ENCODE data around the gene CEP192.
"Not testable (repeated sequence)": the region's sequence is repeated elsewhere in the genome, so short reads cannot be mapped to it uniquely, and the experiment has no call there.

Gene CEP192

GRCh38 chr18:12993439-12993838 lies 2.3 kb downstream of the CEP192 start:
- Histone ChIP-seq H2AFZ (ENCODE audit: low read depth, low read length) (no peak overlapping the region), H3K4me2 (ENCODE audit: low read length) (peak overlapping the region; percentile 79), H3K79me2 (ENCODE audit: low read length) (peaks cover 80% of the 10 kb centered on the region), H3K9me3 (ENCODE audit: insufficient read depth, low read length) (no peaks in the 10 kb centered on the region), H3K9ac (ENCODE audit: low read length) (no peak overlapping the region), H3K4me1 (ENCODE audit: low read length) (peaks cover 52% of the 10 kb centered on the region), H3K27me3 (ENCODE audit: low read depth, low read length) (no peaks in the 10 kb centered on the region), H4K20me1 (ENCODE audit: insufficient read depth, low read length) (peaks cover 53% of the 10 kb centered on the region), H3K36me3 (replicated peaks; ENCODE audit: low read depth, low read length) (peaks cover 27% of the 10 kb centered on the region), H3K27ac (ENCODE audit: low read length) (no peak overlapping the region), H3K4me3 (ENCODE audit: low read length) (no peak overlapping the region)
- TF ChIP-seq EZH2phosphoT487 (IDR thresholded peaks at IDR 0.05; ENCODE audit: low read depth) (no peak), CTCF (IDR thresholded peaks at IDR 0.05; ENCODE audit: low read depth, low read length) (no peak)

- Histone ChIP-seq H3K9ac (ENCODE audit: low read length) (no peak overlapping the region), H2AFZ (ENCODE audit: low read depth, low read length) (no peak overlapping the region), H3K27ac (ENCODE audit: low read length) (peak overlapping the region; percentile 55), H3K4me1 (ENCODE audit: low read length) (peaks cover 59% of the 10 kb centered on the region), H3K4me3 (ENCODE audit: low read length) (peak overlapping the region; percentile 58), H4K20me1 (ENCODE audit: insufficient read depth, low read length) (peaks cover 62% of the 10 kb centered on the region), H3K27me3 (ENCODE audit: low read depth, low read length) (no peaks in the 10 kb centered on the region), H3K36me3 (replicated peaks; ENCODE audit: low read depth, low read length) (peaks cover 34% of the 10 kb centered on the region), H3K79me2 (ENCODE audit: low read length) (peaks cover 93% of the 10 kb centered on the region), H3K9me3 (ENCODE audit: insufficient read depth, low read length) (no peaks in the 10 kb centered on the region), H3K4me2 (ENCODE audit: low read length) (peak overlapping the region; percentile 76)
- no peak for TF ChIP-seq CTCF (IDR thresholded peaks at IDR 0.05; ENCODE audit: low read depth, low read length)
- TF ChIP-seq EZH2phosphoT487 (IDR thresholded peaks at IDR 0.05; ENCODE audit: low read depth) = no peak
Observed at GRCh38 chr18:12995424-12995823, 4.3 kb downstream of the CEP192 start.

GRCh38 chr18:12995952-12996477 lies 4.9 kb downstream of the CEP192 start:
- H3K4me2 ChIP-seq (ENCODE audit: low read length) = peak overlapping the region; percentile 76
- H3K9me3 ChIP-seq (ENCODE audit: insufficient read depth, low read length) = no peaks in the 10 kb centered on the region
- no peak overlapping the region for H2AFZ ChIP-seq (ENCODE audit: low read depth, low read length)
- peaks cover 38% of the 10 kb centered on the region for H3K36me3 ChIP-seq (replicated peaks; ENCODE audit: low read depth, low read length)
- H3K4me3 ChIP-seq (ENCODE audit: low read length) = peak overlapping the region; percentile 58
- peaks cover 59% of the 10 kb centered on the region for H3K4me1 ChIP-seq (ENCODE audit: low read length)
- H3K79me2 ChIP-seq (ENCODE audit: low read length) = peaks cover 97% of the 10 kb centered on the region
- no peaks in the 10 kb centered on the region for H3K27me3 ChIP-seq (ENCODE audit: low read depth, low read length)
- H3K9ac ChIP-seq (ENCODE audit: low read length) = peak overlapping the region; percentile 37; the same call in 1 of the 2 replicates
- H4K20me1 ChIP-seq (ENCODE audit: insufficient read depth, low read length) = peaks cover 62% of the 10 kb centered on the region
- H3K27ac ChIP-seq (ENCODE audit: low read length) = peak overlapping the region; percentile 55
- TF ChIP-seq EZH2phosphoT487 (IDR thresholded peaks at IDR 0.05; ENCODE audit: low read depth) (no peak), CTCF (IDR thresholded peaks at IDR 0.05; ENCODE audit: low read depth, low read length) (no peak)

GRCh38 chr18:12996661-12997292 lies 5.6 kb downstream of the CEP192 start:
- Histone ChIP-seq H3K36me3 (replicated peaks; ENCODE audit: low read depth, low read length) (peaks cover 43% of the 10 kb centered on the region), H3K79me2 (ENCODE audit: low read length) (peaks cover 98% of the 10 kb centered on the region), H3K4me2 (ENCODE audit: low read length) (peak overlapping the region; percentile 76), H3K9me3 (ENCODE audit: insufficient read depth, low read length) (no peaks in the 10 kb centered on the region), H3K4me3 (ENCODE audit: low read length) (peak overlapping the region; percentile 58), H3K27ac (ENCODE audit: low read length) (peak overlapping the region; percentile 55), H3K27me3 (ENCODE audit: low read depth, low read length) (no peaks in the 10 kb centered on the region), H2AFZ (ENCODE audit: low read depth, low read length) (no peak overlapping the region), H4K20me1 (ENCODE audit: insufficient read depth, low read length) (peaks cover 62% of the 10 kb centered on the region), H3K9ac (ENCODE audit: low read length) (peak overlapping the region; percentile 37; the same call in 1 of the 2 replicates), H3K4me1 (ENCODE audit: low read length) (peaks cover 63% of the 10 kb centered on the region)
- no peak for TF ChIP-seq CTCF (IDR thresholded peaks at IDR 0.05; ENCODE audit: low read depth, low read length)
- TF ChIP-seq EZH2phosphoT487 (IDR thresholded peaks at IDR 0.05; ENCODE audit: low read depth) = no peak

- not testable (repeated sequence) for H2AFZ ChIP-seq (ENCODE audit: low read depth, low read length); H3K27ac ChIP-seq (ENCODE audit: low read length); H3K9me3 ChIP-seq (ENCODE audit: insufficient read depth, low read length); H3K9ac ChIP-seq (ENCODE audit: low read length); H3K4me3 ChIP-seq (ENCODE audit: low read length); H3K27me3 ChIP-seq (ENCODE audit: low read depth, low read length)
- H3K79me2 ChIP-seq (ENCODE audit: low read length) = peaks cover 94% of the 10 kb centered on the region
- peaks cover 45% of the 10 kb centered on the region for H3K36me3 ChIP-seq (replicated peaks; ENCODE audit: low read depth, low read length)
- H3K4me1 ChIP-seq (ENCODE audit: low read length) = peaks cover 62% of the 10 kb centered on the region
- peaks cover 60% of the 10 kb centered on the region for H4K20me1 ChIP-seq (ENCODE audit: insufficient read depth, low read length)
- H3K4me2 ChIP-seq (ENCODE audit: low read length) = peak overlapping the region; percentile 80
Observed at GRCh38 chr18:12997330-12997729, 6.2 kb downstream of the CEP192 start.
